Measurements from ENCODE around the gene TESK2.

DNA sequence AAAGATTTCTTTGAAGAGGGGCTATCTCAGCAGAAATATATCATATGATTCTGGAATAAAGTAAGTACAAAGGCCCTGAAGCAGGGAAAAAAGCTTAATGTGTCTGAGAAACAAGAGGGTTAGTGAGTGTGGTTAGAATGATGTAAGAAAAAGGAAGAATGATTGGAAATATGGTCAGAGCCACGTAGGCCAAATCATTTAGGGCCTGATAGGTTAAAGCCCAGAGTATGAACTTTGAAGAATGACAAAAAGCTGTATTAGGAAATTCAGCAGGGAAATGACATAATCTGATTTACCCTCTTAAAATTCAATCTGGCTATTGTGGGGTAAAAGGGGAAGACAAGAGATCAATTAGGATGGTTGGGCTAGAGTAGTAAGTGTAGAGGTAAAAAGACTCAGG is 81.7 kb downstream of the TESK2 start:
- TF ChIP-seq YY1 (IDR thresholded peaks at IDR 0.05; ENCODE audit: insufficient read depth, insufficient read length): no peak
- no peak for TF ChIP-seq SUZ12 (IDR thresholded peaks at IDR 0.05; ENCODE audit: extremely low read depth, insufficient read depth, insufficient read length)
